Endothelial cell (in vitro differentiated cells): Measurements from ENCODE around the gene SRP68. TPM values are rescaled to one million over a fixed set of nuclear protein-coding genes. Genes with fewer than 3 reads are reported as not detected.

Experiments used
- DNase-seq: peaks from one replicate; pipeline ENCODE4 v3.0.0; 2021; ENCODE audit warnings: low spot score
- H3K27ac Mint-ChIP-seq: one replicate; pipeline ENCODE4 v1.8.0; 2021; ENCODE audit warnings: mixed read lengths, inconsistent platforms; ENCODE audit not compliant: unreplicated experiment
- H3K27me3 Mint-ChIP-seq: one replicate; pipeline ENCODE4 v1.8.0; 2021; ENCODE audit warnings: mild to moderate bottlenecking, moderate library complexity, mixed read lengths, inconsistent platforms; ENCODE audit not compliant: unreplicated experiment
- H3K36me3 Mint-ChIP-seq: one replicate; pipeline ENCODE4 v1.8.0; 2021; ENCODE audit warnings: mild to moderate bottlenecking, low read depth, mixed read lengths, inconsistent platforms; ENCODE audit not compliant: unreplicated experiment
- H3K4me1 Mint-ChIP-seq: one replicate; pipeline ENCODE4 v1.8.0; 2021; ENCODE audit warnings: mild to moderate bottlenecking, mixed read lengths, inconsistent platforms; ENCODE audit not compliant: unreplicated experiment
- H3K4me3 Mint-ChIP-seq: one replicate; pipeline ENCODE4 v1.8.0; 2021; ENCODE audit warnings: mild to moderate bottlenecking, mixed read lengths, inconsistent platforms; ENCODE audit not compliant: unreplicated experiment
- H3K9me3 Mint-ChIP-seq: one replicate; pipeline ENCODE4 v1.8.0; 2021; ENCODE audit warnings: mixed read lengths, inconsistent platforms; ENCODE audit not compliant: unreplicated experiment
- CTCF ChIP-seq: fragments of 200-600 bp; sonication (generic); IDR thresholded peaks from one replicate; pipeline ENCODE4 v1.5.0; 2021; ENCODE audit warnings: antibody characterized with exemption; ENCODE audit not compliant: unreplicated experiment
- microRNA-seq: library from miRNA; unstranded; fragments of <30 nt; microRNA quantifications from one replicate; pipeline ENCODE4, GENCODE V29; 2020; ENCODE audit not compliant: unreplicated experiment
- total RNA-seq: library from RNA; stranded (reverse); fragmentation: NEBNext Ultra II Directional; extraction: Animal tissue kit (Norgen Biotek cat#: 25700); gene quantifications from one replicate; pipeline ENCODE4 v1.2.1, GENCODE V29; 2021; ENCODE audit not compliant: unreplicated experiment

SRP68 gene
- total RNA-seq, 1 donor from 2014 or later, result 62.6 TPM

GRCh38 chr17:75994802-75995370, 77.4 kb downstream of the SRP68 start:
- no peak overlapping the region for H3K27ac Mint-ChIP-seq
- H3K4me1 Mint-ChIP-seq, result peaks cover 12% of the 10 kb centered on the region
- DNase-seq, result no peak
- H3K27me3 Mint-ChIP-seq, result peaks cover 3% of the 10 kb centered on the region
- H3K9me3 Mint-ChIP-seq, result peaks cover 4% of the 10 kb centered on the region
- no peak overlapping the region for H3K4me3 Mint-ChIP-seq
- peaks cover 8% of the 10 kb centered on the region for H3K36me3 Mint-ChIP-seq
- no peak for TF ChIP-seq CTCF

- TF ChIP-seq CTCF, result no peak
- no peak for DNase-seq
- Mint-ChIP-seq H3K27me3 (no peaks in the 10 kb centered on the region), H3K4me3 (no peak overlapping the region), H3K36me3 (no peaks in the 10 kb centered on the region), H3K4me1 (no peaks in the 10 kb centered on the region), H3K9me3 (no peaks in the 10 kb centered on the region), H3K27ac (no peak overlapping the region)
Measured at GRCh38 chr17:75991396-75991795, 80.9 kb downstream of the SRP68 start.

Small RNA genes within 50 kb of the gene (microRNA-seq; reads per million reads assigned to microRNA genes)
- 3.1 reads per million, percentile 39 among the genes with 10 or more reads in this experiment for gene MIR6868

Other genes with a start within 250 kb of the SRP68 start
- 11.5 TPM for gene UNC13D, start 228.1 kb downstream of the SRP68 start, total RNA-seq
- gene WBP2, start 217.2 kb downstream of the SRP68 start, total RNA-seq, result 69.6 TPM
- gene TRIM47, start 193.9 kb downstream of the SRP68 start, total RNA-seq, result 4.4 TPM
- 14.1 TPM for gene TRIM65, start 175.6 kb downstream of the SRP68 start, total RNA-seq
- 78.2 TPM for gene MRPL38, start 167.6 kb downstream of the SRP68 start, total RNA-seq
- gene FBF1, start 131.5 kb downstream of the SRP68 start, total RNA-seq, result 7.8 TPM
- 36.1 TPM for gene ACOX1, start 93.4 kb downstream of the SRP68 start, total RNA-seq
- 22.6 TPM for gene TEN1, start 93.3 kb downstream of the SRP68 start, total RNA-seq
- 8.4 TPM for gene CDK3, start 71.7 kb downstream of the SRP68 start, total RNA-seq
- gene EVPL, start 45.2 kb downstream of the SRP68 start, total RNA-seq, result not detected
- gene GALR2, start 2.3 kb upstream of the SRP68 start, total RNA-seq, result not detected
- gene ZACN, start 6.7 kb upstream of the SRP68 start, total RNA-seq, result not detected
- gene EXOC7, start 31.3 kb upstream of the SRP68 start, total RNA-seq, result 183 TPM
- gene FOXJ1, start 68.7 kb upstream of the SRP68 start, total RNA-seq, result 2.1 TPM
- 18.7 TPM for gene RNF157, start 168.0 kb upstream of the SRP68 start, total RNA-seq
- gene UBALD2, start 192.8 kb upstream of the SRP68 start, total RNA-seq, result 90.4 TPM
- 15.0 TPM for gene QRICH2, start 235.8 kb upstream of the SRP68 start, total RNA-seq